Measurements from ENCODE around the gene MED13L. TPM values are rescaled to one million over a fixed set of nuclear protein-coding genes. Genes with fewer than 3 reads are reported as not detected.
A peak's percentile ranks its signal among the peaks of the same experiment; 100 is the strongest.
"Not testable (repeated sequence)": the region's sequence is repeated elsewhere in the genome, so short reads cannot be mapped to it uniquely, and the experiment has no call there.

Gene MED13L
- total RNA-seq, 1 donor from 2014 or later = 141 TPM

GRCh38 chr12:116241157-116241759 lies 36.2 kb downstream of the MED13L start:
- no peak overlapping the region for H3K4me3 Mint-ChIP-seq (ENCODE audit: low read depth)
- no peaks in the 10 kb centered on the region for H3K27me3 Mint-ChIP-seq
- H3K4me1 Mint-ChIP-seq (ENCODE audit: low read depth) = peaks cover 50% of the 10 kb centered on the region
- no peak for TF ChIP-seq CTCF (IDR thresholded peaks at IDR 0.05; ENCODE audit: unreplicated experiment)
- no peak for DNase-seq (ENCODE audit: low spot score, unreplicated experiment)
- H3K27ac Mint-ChIP-seq = peak overlapping the region; percentile 69
- H3K9me3 Mint-ChIP-seq (ENCODE audit: low read depth) = no peaks in the 10 kb centered on the region
- H3K36me3 Mint-ChIP-seq (ENCODE audit: insufficient read depth) = peaks cover 6% of the 10 kb centered on the region

GRCh38 chr12:116238570-116239119 lies 38.8 kb downstream of the MED13L start:
- H3K4me3 Mint-ChIP-seq (ENCODE audit: low read depth); H3K36me3 Mint-ChIP-seq (ENCODE audit: insufficient read depth); H3K27me3 Mint-ChIP-seq; DNase-seq (ENCODE audit: low spot score, unreplicated experiment); H3K9me3 Mint-ChIP-seq (ENCODE audit: low read depth): not testable (repeated sequence)
- Mint-ChIP-seq H3K4me1 (ENCODE audit: low read depth) (peaks cover 38% of the 10 kb centered on the region), H3K27ac (peak overlapping the region; percentile 51)

- no peak for TF ChIP-seq CTCF (IDR thresholded peaks at IDR 0.05; ENCODE audit: unreplicated experiment)
- Mint-ChIP-seq H3K27me3 (no peaks in the 10 kb centered on the region), H3K36me3 (ENCODE audit: insufficient read depth) (peaks cover 6% of the 10 kb centered on the region), H3K9me3 (ENCODE audit: low read depth) (no peaks in the 10 kb centered on the region), H3K4me1 (ENCODE audit: low read depth) (peaks cover 38% of the 10 kb centered on the region), H3K4me3 (ENCODE audit: low read depth) (no peak overlapping the region), H3K27ac (no peak overlapping the region)
- DNase-seq (ENCODE audit: low spot score, unreplicated experiment) = no peak
Measured at GRCh38 chr12:116238149-116238548, 39.3 kb downstream of the MED13L start.

- DNase-seq (ENCODE audit: low spot score, unreplicated experiment) = no peak
- Mint-ChIP-seq H3K36me3 (ENCODE audit: insufficient read depth) (peaks cover 6% of the 10 kb centered on the region), H3K27ac (peak overlapping the region; percentile 34), H3K27me3 (no peaks in the 10 kb centered on the region), H3K9me3 (ENCODE audit: low read depth) (no peaks in the 10 kb centered on the region), H3K4me3 (ENCODE audit: low read depth) (peak overlapping the region; percentile 1), H3K4me1 (ENCODE audit: low read depth) (peaks cover 40% of the 10 kb centered on the region)
- no peak for TF ChIP-seq CTCF (IDR thresholded peaks at IDR 0.05; ENCODE audit: unreplicated experiment)
Measured at GRCh38 chr12:116236976-116237375, 40.5 kb downstream of the MED13L start.

GRCh38 chr12:116236148-116236731 lies 41.3 kb downstream of the MED13L start:
- peak; percentile 50 for TF ChIP-seq CTCF (IDR thresholded peaks at IDR 0.05; ENCODE audit: unreplicated experiment)
- Mint-ChIP-seq H3K4me1 (ENCODE audit: low read depth) (peaks cover 41% of the 10 kb centered on the region), H3K4me3 (ENCODE audit: low read depth) (no peak overlapping the region), H3K9me3 (ENCODE audit: low read depth) (no peaks in the 10 kb centered on the region), H3K27me3 (no peaks in the 10 kb centered on the region), H3K27ac (peak overlapping the region; percentile 71), H3K36me3 (ENCODE audit: insufficient read depth) (peaks cover 4% of the 10 kb centered on the region)
- no peak for DNase-seq (ENCODE audit: low spot score, unreplicated experiment)

GRCh38 chr12:116234148-116234547 lies 43.3 kb downstream of the MED13L start:
- not testable (repeated sequence) for DNase-seq (ENCODE audit: low spot score, unreplicated experiment); H3K36me3 Mint-ChIP-seq (ENCODE audit: insufficient read depth); H3K27ac Mint-ChIP-seq; H3K9me3 Mint-ChIP-seq (ENCODE audit: low read depth); H3K4me3 Mint-ChIP-seq (ENCODE audit: low read depth); H3K27me3 Mint-ChIP-seq
- peaks cover 41% of the 10 kb centered on the region for H3K4me1 Mint-ChIP-seq (ENCODE audit: low read depth)
